ENCODE results near the gene CACUL1.

The CACUL1 gene

GRCh38 chr10:118778727-118779126, 24.0 kb upstream of the CACUL1 start:
- no peak for DNase-seq (ENCODE audit: low read depth, low spot score)
- TF ChIP-seq CTCF (IDR thresholded peaks at IDR 0.05; ENCODE audit: insufficient read depth, low read length, missing control alignments), result no peak
- CTCF ChIA-PET, result no interaction called here
- H3K4me3 ChIP-seq (ENCODE audit: low read depth, low read length), result no peak overlapping the region
- POLR2A ChIA-PET, result no interaction called here

DNA sequence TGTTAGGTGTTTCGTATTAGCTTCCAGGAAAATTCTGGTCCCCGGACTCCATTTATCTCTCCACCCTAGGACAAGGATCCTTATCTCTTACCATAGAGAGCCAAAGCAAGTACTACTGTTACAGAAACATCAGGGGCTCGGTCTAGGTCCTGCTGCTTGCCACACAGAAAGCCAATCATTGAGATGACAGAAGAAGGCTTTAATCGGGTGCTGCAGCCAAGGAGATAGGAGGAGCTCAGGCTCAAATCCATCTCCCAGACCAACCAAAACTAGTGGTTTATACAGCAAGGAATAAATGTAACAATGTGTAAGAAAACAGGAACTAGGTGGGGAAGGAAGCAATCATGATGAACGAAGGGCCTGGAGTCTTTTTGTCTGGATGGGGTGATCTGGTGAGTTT, 22.2 kb upstream of the CACUL1 start:
- POLR2A ChIA-PET, result no interaction called here
- TF ChIP-seq CTCF (IDR thresholded peaks at IDR 0.05; ENCODE audit: insufficient read depth, low read length, missing control alignments), result no peak
- DNase-seq (ENCODE audit: low read depth, low spot score), result no peak
- CTCF ChIA-PET, result no interaction called here
- no peak overlapping the region for H3K4me3 ChIP-seq (ENCODE audit: low read depth, low read length)

DNA sequence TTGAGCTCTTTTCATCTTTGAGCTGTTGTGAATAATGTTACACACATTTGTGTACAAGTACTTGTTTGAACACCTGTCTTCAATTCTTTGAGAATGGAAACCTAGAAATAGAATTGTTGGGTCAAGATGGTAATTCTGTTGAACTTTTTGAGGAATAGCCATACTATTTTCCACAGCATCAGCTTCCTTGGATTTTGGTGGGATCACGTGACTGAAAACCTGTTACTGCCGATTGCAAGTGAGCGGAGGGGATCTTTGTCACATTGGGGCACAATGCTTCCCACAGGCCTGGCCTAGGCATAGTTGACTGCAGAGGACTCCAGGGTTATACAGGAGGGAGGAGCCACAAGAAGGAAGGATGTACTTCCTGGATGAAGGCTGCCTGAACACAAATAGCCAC, 21.3 kb upstream of the CACUL1 start:
- ChIA-PET CTCF (no interaction called here), POLR2A (no interaction called here)
- no peak overlapping the region for H3K4me3 ChIP-seq (ENCODE audit: low read depth, low read length)
- no peak for TF ChIP-seq CTCF (IDR thresholded peaks at IDR 0.05; ENCODE audit: insufficient read depth, low read length, missing control alignments)
- no peak for DNase-seq (ENCODE audit: low read depth, low spot score)

DNA sequence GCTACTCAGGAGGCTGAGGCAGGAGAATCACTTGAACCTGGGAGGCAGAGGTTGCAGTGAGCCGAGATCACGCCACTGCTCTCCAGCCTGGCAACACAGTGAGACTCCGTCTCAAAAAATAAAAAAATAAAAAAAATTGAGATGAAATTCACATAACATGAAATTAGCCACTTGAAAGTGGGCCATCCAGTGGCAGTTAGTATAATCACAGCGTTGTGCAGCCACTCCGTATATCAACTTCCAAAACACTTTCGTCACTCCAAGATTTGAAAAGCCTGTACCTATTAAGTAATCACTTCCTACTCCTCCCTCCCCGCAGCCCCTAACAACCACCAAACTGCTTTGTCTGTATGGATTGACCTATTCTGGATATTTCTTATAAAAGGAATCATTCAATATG, 20.7 kb upstream of the CACUL1 start:
- ChIA-PET POLR2A (no interaction called here), CTCF (no interaction called here)

GRCh38 chr10:118773041-118773440, 18.3 kb upstream of the CACUL1 start:
- POLR2A ChIA-PET, result no interaction called here
- no peak overlapping the region for H3K4me3 ChIP-seq (ENCODE audit: low read depth, low read length)
- DNase-seq (ENCODE audit: low read depth, low spot score), result no peak
- TF ChIP-seq CTCF (IDR thresholded peaks at IDR 0.05; ENCODE audit: insufficient read depth, low read length, missing control alignments), result no peak
- CTCF ChIA-PET, result no interaction called here

More for the DNA sequence above, 20.7 kb upstream of the CACUL1 start:
- DNase-seq (ENCODE audit: low read depth, low spot score), result no peak
- H3K4me3 ChIP-seq (ENCODE audit: low read depth, low read length), result no peak overlapping the region
- TF ChIP-seq CTCF (IDR thresholded peaks at IDR 0.05; ENCODE audit: insufficient read depth, low read length, missing control alignments), result no peak

DNA sequence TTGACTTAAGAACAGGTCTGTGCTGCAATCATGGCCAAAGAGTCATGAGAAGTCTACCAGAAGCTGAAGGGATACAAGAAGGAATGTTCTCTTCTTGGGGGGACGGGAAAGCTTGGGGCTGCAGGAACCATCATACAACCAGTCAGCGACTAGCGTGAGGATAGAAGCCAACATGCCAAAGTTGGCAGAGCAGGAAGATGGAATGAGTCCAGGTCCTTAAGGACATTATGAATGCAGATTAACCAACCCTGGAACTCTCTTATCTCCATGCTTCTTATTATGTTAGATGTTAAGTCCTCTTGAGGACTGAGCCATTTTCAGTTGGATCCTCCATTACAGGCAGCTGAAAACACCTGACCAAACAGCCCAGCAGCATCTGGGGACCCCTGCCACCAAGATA, 17.2 kb upstream of the CACUL1 start:
- no peak for TF ChIP-seq CTCF (IDR thresholded peaks at IDR 0.05; ENCODE audit: insufficient read depth, low read length, missing control alignments)
- ChIA-PET POLR2A (no interaction called here), CTCF (no interaction called here)
- no peak overlapping the region for H3K4me3 ChIP-seq (ENCODE audit: low read depth, low read length)
- no peak for DNase-seq (ENCODE audit: low read depth, low spot score)

All from AG04449 (cell line).